HUES6 (cell line): ENCODE measurements around the gene RPL5.

Experiments used
- H3K27ac ChIP-seq: 2 replicates; pipeline ENCODE4 v1.7.0; 2013; ENCODE audit warnings: low read depth, mild to moderate bottlenecking, low read length, inconsistent platforms
- H3K27me3 ChIP-seq: 2 replicates; pipeline ENCODE4 v1.6.1; 2013; ENCODE audit warnings: low read length; ENCODE audit not compliant: control insufficient read depth, insufficient read depth
- H3K36me3 ChIP-seq: 2 replicates; pipeline ENCODE4 v1.6.1; 2013; ENCODE audit warnings: low read length; ENCODE audit not compliant: control insufficient read depth, insufficient read depth
- H3K4me1 ChIP-seq: 2 replicates; pipeline ENCODE4 v1.6.1; 2013; ENCODE audit warnings: low read length; ENCODE audit not compliant: control insufficient read depth, insufficient read depth
- H3K4me3 ChIP-seq: 2 replicates; pipeline ENCODE4 v1.5.1; 2013; ENCODE audit warnings: low read depth, low read length
- H3K9ac ChIP-seq: one replicate; pipeline ENCODE4 v1.6.1; 2013; ENCODE audit warnings: mild to moderate bottlenecking, low read length
- H3K9me3 ChIP-seq: 2 replicates; pipeline ENCODE4 v1.6.1; 2013; ENCODE audit warnings: low read depth, low read length; ENCODE audit not compliant: control insufficient read depth, insufficient read depth

RPL5 gene

GRCh38 chr1:92843046-92843423 is 11.2 kb downstream of the RPL5 start:
- Histone ChIP-seq H3K4me3 (no peak overlapping the region), H3K27me3 (no peaks in the 10 kb centered on the region), H3K4me1 (no peaks in the 10 kb centered on the region), H3K36me3 (peaks cover 63% of the 10 kb centered on the region), H3K27ac (no peak overlapping the region), H3K9ac (no peak overlapping the region), H3K9me3 (no peaks in the 10 kb centered on the region)

- Histone ChIP-seq H3K36me3 (peaks cover 57% of the 10 kb centered on the region), H3K9me3 (no peaks in the 10 kb centered on the region), H3K4me3 (no peak overlapping the region), H3K4me1 (no peaks in the 10 kb centered on the region), H3K27me3 (no peaks in the 10 kb centered on the region), H3K27ac (no peak overlapping the region), H3K9ac (no peak overlapping the region)
Observed at GRCh38 chr1:92843429-92844352, 11.9 kb downstream of the RPL5 start.

GRCh38 chr1:92844439-92844838 is 12.6 kb downstream of the RPL5 start:
- no peaks in the 10 kb centered on the region for H3K27me3 ChIP-seq
- H3K36me3 ChIP-seq = peaks cover 49% of the 10 kb centered on the region
- H3K9ac ChIP-seq = no peak overlapping the region
- no peaks in the 10 kb centered on the region for H3K9me3 ChIP-seq
- no peak overlapping the region for H3K27ac ChIP-seq
- no peaks in the 10 kb centered on the region for H3K4me1 ChIP-seq
- no peak overlapping the region for H3K4me3 ChIP-seq

- Histone ChIP-seq H3K9ac (no peak overlapping the region), H3K36me3 (peaks cover 34% of the 10 kb centered on the region), H3K27ac (no peak overlapping the region), H3K4me1 (no peaks in the 10 kb centered on the region), H3K27me3 (no peaks in the 10 kb centered on the region), H3K4me3 (no peak overlapping the region), H3K9me3 (no peaks in the 10 kb centered on the region)
Observed at GRCh38 chr1:92845908-92846307, 14.1 kb downstream of the RPL5 start.

- H3K4me1 ChIP-seq = no peaks in the 10 kb centered on the region
- no peaks in the 10 kb centered on the region for H3K9me3 ChIP-seq
- H3K27ac ChIP-seq = no peak overlapping the region
- H3K36me3 ChIP-seq = peaks cover 12% of the 10 kb centered on the region
- H3K9ac ChIP-seq = no peak overlapping the region
- H3K27me3 ChIP-seq = no peaks in the 10 kb centered on the region
- no peak overlapping the region for H3K4me3 ChIP-seq
Observed at GRCh38 chr1:92848201-92848600, 16.4 kb downstream of the RPL5 start.

- Histone ChIP-seq H3K27me3 (no peaks in the 10 kb centered on the region), H3K36me3 (no peaks in the 10 kb centered on the region), H3K9me3 (no peaks in the 10 kb centered on the region), H3K9ac (no peak overlapping the region), H3K27ac (no peak overlapping the region), H3K4me3 (no peak overlapping the region), H3K4me1 (no peaks in the 10 kb centered on the region)
Observed at GRCh38 chr1:92850019-92850418, 18.2 kb downstream of the RPL5 start.

- Histone ChIP-seq H3K4me1 (no peaks in the 10 kb centered on the region), H3K9me3 (no peaks in the 10 kb centered on the region), H3K9ac (no peak overlapping the region), H3K4me3 (no peak overlapping the region), H3K27me3 (no peaks in the 10 kb centered on the region), H3K36me3 (no peaks in the 10 kb centered on the region), H3K27ac (no peak overlapping the region)
Observed at GRCh38 chr1:92851729-92852128, 19.9 kb downstream of the RPL5 start.

GRCh38 chr1:92853299-92853698 is 21.5 kb downstream of the RPL5 start:
- Histone ChIP-seq H3K9me3 (no peaks in the 10 kb centered on the region), H3K4me3 (no peak overlapping the region), H3K27ac (no peak overlapping the region), H3K36me3 (no peaks in the 10 kb centered on the region), H3K27me3 (no peaks in the 10 kb centered on the region), H3K4me1 (no peaks in the 10 kb centered on the region), H3K9ac (no peak overlapping the region)

GRCh38 chr1:92854101-92854785 is 22.4 kb downstream of the RPL5 start:
- H3K4me1 ChIP-seq = no peaks in the 10 kb centered on the region
- no peak overlapping the region for H3K4me3 ChIP-seq
- H3K27ac ChIP-seq = no peak overlapping the region
- no peaks in the 10 kb centered on the region for H3K36me3 ChIP-seq
- no peaks in the 10 kb centered on the region for H3K9me3 ChIP-seq
- H3K9ac ChIP-seq = no peak overlapping the region
- H3K27me3 ChIP-seq = no peaks in the 10 kb centered on the region

GRCh38 chr1:92855236-92855635 is 23.4 kb downstream of the RPL5 start:
- no peak overlapping the region for H3K27ac ChIP-seq
- no peak overlapping the region for H3K9ac ChIP-seq
- H3K4me1 ChIP-seq = no peaks in the 10 kb centered on the region
- no peaks in the 10 kb centered on the region for H3K27me3 ChIP-seq
- H3K4me3 ChIP-seq = no peak overlapping the region
- H3K9me3 ChIP-seq = no peaks in the 10 kb centered on the region
- H3K36me3 ChIP-seq = no peaks in the 10 kb centered on the region

- Histone ChIP-seq H3K4me3 (no peak overlapping the region), H3K36me3 (no peaks in the 10 kb centered on the region), H3K27me3 (no peaks in the 10 kb centered on the region), H3K27ac (no peak overlapping the region), H3K9me3 (no peaks in the 10 kb centered on the region), H3K4me1 (no peaks in the 10 kb centered on the region), H3K9ac (no peak overlapping the region)
Observed at GRCh38 chr1:92857817-92858216, 26.0 kb downstream of the RPL5 start.
